Measurements from ENCODE around the gene AZU1. TPM values are rescaled to one million over a fixed set of nuclear protein-coding genes. Genes with fewer than 3 reads are reported as not detected.
"Not testable (repeated sequence)": the region's sequence is repeated elsewhere in the genome, so short reads cannot be mapped to it uniquely, and the experiment has no call there.

The AZU1 gene
- total RNA-seq, 2 experiments from 2014 or later: not detected

- Mint-ChIP-seq H3K27ac (no peak overlapping the region), H3K27me3 (peaks cover 25% of the 10 kb centered on the region), H3K36me3 (ENCODE audit: low read depth) (no peaks in the 10 kb centered on the region), H3K4me1 (ENCODE audit: low read depth) (no peaks in the 10 kb centered on the region), H3K4me3 (no peak overlapping the region), H3K9me3 (no peaks in the 10 kb centered on the region)
- ChIA-PET CTCF (interaction anchor here (1.1 kb wide), 1 partner anchor 8 kb away, joined by 4 read pairs; no protein-coding TSS in a partner anchor), POLR2A (no interaction called here)
- intact Hi-C loops (cut with micrococcal nuclease): no loop called here
- TF ChIP-seq CTCF (IDR thresholded peaks at IDR 0.05): no peak
- peak; percentile 24 for ATAC-seq
- DNase-seq: peak; percentile 45
Measured at GRCh38 chr19:850221-850978, 22.8 kb downstream of the AZU1 start.

GRCh38 chr19:850979-851335 is 23.3 kb downstream of the AZU1 start:
- POLR2A ChIA-PET: no interaction called here
- no peak for TF ChIP-seq CTCF (IDR thresholded peaks at IDR 0.05)
- CTCF ChIA-PET: no interaction called here
- H3K36me3 Mint-ChIP-seq (ENCODE audit: low read depth): no peaks in the 10 kb centered on the region
- intact Hi-C loops (cut with micrococcal nuclease): no loop called here
- ATAC-seq: no peak
- H3K4me1 Mint-ChIP-seq (ENCODE audit: low read depth): no peaks in the 10 kb centered on the region
- DNase-seq: no peak
- no peak overlapping the region for H3K4me3 Mint-ChIP-seq
- H3K27ac Mint-ChIP-seq: no peak overlapping the region
- H3K27me3 Mint-ChIP-seq: peaks cover 21% of the 10 kb centered on the region
- no peaks in the 10 kb centered on the region for H3K9me3 Mint-ChIP-seq

GRCh38 chr19:852136-853013 is 24.7 kb downstream of the AZU1 start, which contains the start of gene ELANE:
ELANE (plus strand) TSS chr19:852303; CDS start chr19:852329, 26 bp downstream.
- intact Hi-C loops (cut with micrococcal nuclease): no loop called here
- Mint-ChIP-seq H3K27me3 (peaks cover 15% of the 10 kb centered on the region), H3K27ac (no peak within 1 kb of the TSS), H3K36me3 (ENCODE audit: low read depth) (no peaks in the 10 kb centered on the region), H3K4me3 (no peak within 1 kb of the TSS), H3K9me3 (no peaks in the 10 kb centered on the region), H3K4me1 (ENCODE audit: low read depth) (no peaks in the 10 kb centered on the region)
- CTCF ChIA-PET: no interaction called here
- no peak for TF ChIP-seq CTCF (IDR thresholded peaks at IDR 0.05)
- POLR2A ChIA-PET: no interaction called here
- DNase-seq: no peak
- no peak for ATAC-seq

- no peaks in the 10 kb centered on the region for H3K9me3 Mint-ChIP-seq
- H3K27me3 Mint-ChIP-seq: peaks cover 11% of the 10 kb centered on the region
- no peak overlapping the region for H3K27ac Mint-ChIP-seq
- ChIA-PET POLR2A (no interaction called here), CTCF (no interaction called here)
- no peak for TF ChIP-seq CTCF (IDR thresholded peaks at IDR 0.05)
- no peak overlapping the region for H3K4me3 Mint-ChIP-seq
- no peak for ATAC-seq
- intact Hi-C loops (cut with micrococcal nuclease): no loop called here
- no peaks in the 10 kb centered on the region for H3K36me3 Mint-ChIP-seq (ENCODE audit: low read depth)
- DNase-seq: no peak
- H3K4me1 Mint-ChIP-seq (ENCODE audit: low read depth): no peaks in the 10 kb centered on the region
Measured at GRCh38 chr19:853014-853585, 25.5 kb downstream of the AZU1 start.

GRCh38 chr19:853614-854220 is 26.1 kb downstream of the AZU1 start:
- H3K27ac Mint-ChIP-seq; H3K9me3 Mint-ChIP-seq; ATAC-seq; H3K36me3 Mint-ChIP-seq (ENCODE audit: low read depth); intact Hi-C loops (cut with micrococcal nuclease); H3K4me3 Mint-ChIP-seq; H3K4me1 Mint-ChIP-seq (ENCODE audit: low read depth); DNase-seq: not testable (repeated sequence)
- H3K27me3 Mint-ChIP-seq: peaks cover 11% of the 10 kb centered on the region
- POLR2A ChIA-PET: interaction anchor here (0.5 to 0.6 kb wide), 3 partner anchors 19 to 73 kb away, joined by 3 to 4 read pairs (median 3); no protein-coding TSS in a partner anchor
- CTCF ChIA-PET: interaction anchor here (0.9 kb wide), 1 partner anchor 131 kb away, joined by 4 read pairs; the partner anchor contains the start of gene WDR18

All from activated CD8-positive, alpha-beta T cell treated with anti-CD3 and anti-CD28 coated beads for 36 hours (primary cell).